Kidney (tissue), 14 donors: ENCODE results near the gene SPOUT1. TPM values are rescaled to one million over a fixed set of nuclear protein-coding genes. Genes with fewer than 3 reads are reported as not detected.

Experiments used
- DNase-seq, 5 donors: peaks; one replicate each; pipeline ENCODE4 v3.0.0-alpha.2; 2013 to 2020
- FAIRE-seq: peaks from 2 replicates; lab custom pipeline; 2012; peaks lifted over from hg19 to GRCh38; lab: Jason Lieb, UNC
- H3K27ac ChIP-seq, 2 donors: one replicate each; pipeline ENCODE4 v1.7.0; 2013; ENCODE audit warnings: low read depth in 2 of 2, low read length in 2 of 2, inconsistent platforms in 1 of 2
- H3K27me3 ChIP-seq: one replicate; pipeline ENCODE4 v1.7.1; 2013; ENCODE audit warnings: low read length, inconsistent platforms; ENCODE audit not compliant: control insufficient read depth, insufficient read depth
- H3K36me3 ChIP-seq, 3 donors: one replicate each; pipeline versions ENCODE4 v1.7.0 to v1.7.1; 2013; ENCODE audit warnings: low read length in 3 of 3, control low read depth in 1 of 3, inconsistent platforms in 1 of 3; ENCODE audit not compliant: insufficient read depth in 3 of 3, control insufficient read depth in 2 of 3
- H3K4me1 ChIP-seq, 3 donors: one replicate each; pipeline versions ENCODE4 v1.7.0 to v1.7.1; 2013; ENCODE audit warnings: low read length in 3 of 3, inconsistent platforms in 1 of 3, low read depth in 1 of 3; ENCODE audit not compliant: control insufficient read depth in 2 of 3, insufficient read depth in 2 of 3
- H3K4me3 ChIP-seq, 3 donors: one replicate each; pipeline versions ENCODE4 v1.7.0 to v1.8.1; 2013; ENCODE audit warnings: low read length in 3 of 3, control low read depth in 1 of 3, inconsistent platforms in 1 of 3
- H3K9ac ChIP-seq, 3 donors: one replicate each; pipeline versions ENCODE4 v1.7.0 to v1.7.1; 2013; ENCODE audit warnings: low read length in 3 of 3, control low read depth in 1 of 3, inconsistent platforms in 1 of 3
- H3K9me3 ChIP-seq, 3 donors: one replicate each; pipeline versions ENCODE4 v1.7.0 to v1.7.1; 2013; ENCODE audit warnings: low read length in 3 of 3, control low read depth in 1 of 3, inconsistent platforms in 1 of 3; ENCODE audit not compliant: control insufficient read depth in 2 of 3, insufficient read depth in 1 of 3
- CTCF ChIP-seq: IDR thresholded peaks from 3 replicates; pipeline ENCODE4 v1.5.1; 2012; ENCODE audit warnings: mild to moderate bottlenecking, moderate library complexity, borderline replicate concordance; ENCODE audit not compliant: insufficient read depth; ENCODE audit errors: extremely low read depth
- intact Hi-C: fragments of 100-400 bp; cut with DNase I; formaldehyde crosslinking; loops from one replicate; pipeline ENCODE4 v1.11.1; 2022
- polyA plus RNA-seq: library from polyadenylated mRNA; stranded (reverse); fragments of 350-450 nt; fragmentation: Illumina TruSeq; extraction: RNeasy Lipid Tissue Mini Kit (QIAGEN cat#74804); gene quantifications from one replicate; pipeline ENCODE4 v1.2.3, GENCODE V29; 2014; ENCODE audit warnings: low read depth, low replicate concordance; ENCODE audit not compliant: insufficient read depth
- total RNA-seq: library from RNA; stranded (reverse); fragmentation: NEBNext Ultra II Directional; extraction: Animal tissue kit (Norgen Biotek cat#: 25700); gene quantifications from one replicate; pipeline ENCODE4 v1.2.1, GENCODE V29; 2021
- donor health status: control.
- donor health status: control.
- donor health status: control.
- donor health status: control.
- donor health status: control.
- donor health status: DM: yes; HTN: yes; CAD: no.
- donor health status: Normal renal cell carcinoma (clear cell type).

Gene SPOUT1
- total and polyA plus RNA-seq, 2 donors from 2014 or later, result 42.0 to 56.8 TPM

GRCh38 chr9:128809036-128809599 lies 20.5 kb downstream of the SPOUT1 start:
- TF ChIP-seq CTCF, result no peak
- intact Hi-C loops, result no loop called here
- Histone ChIP-seq H3K4me3 (no peak overlapping the region), H3K27ac (no peak overlapping the region), H3K4me1 (no peaks in the 10 kb centered on the region), H3K9me3 (no peaks in the 10 kb centered on the region), H3K36me3 (peaks cover 0 to 35% (median 12%) of the 10 kb centered on the region in 3 donors), H3K27me3 (no peaks in the 10 kb centered on the region), H3K9ac (no peak overlapping the region)
- FAIRE-seq (no peak), DNase-seq (no peak)

GRCh38 chr9:128808543-128808942 lies 21.1 kb downstream of the SPOUT1 start:
- Histone ChIP-seq H3K36me3 (peaks cover 0 to 39% (median 18%) of the 10 kb centered on the region in 3 donors), H3K9me3 (no peaks in the 10 kb centered on the region), H3K4me1 (no peaks in the 10 kb centered on the region), H3K4me3 (no peak overlapping the region), H3K27me3 (no peaks in the 10 kb centered on the region), H3K27ac (no peak overlapping the region), H3K9ac (no peak overlapping the region)
- TF ChIP-seq CTCF, result no peak
- DNase-seq (no peak), FAIRE-seq (no peak)
- intact Hi-C loops, result no loop called here

GRCh38 chr9:128807827-128808226 lies 21.8 kb downstream of the SPOUT1 start:
- Histone ChIP-seq H3K9ac (no peak overlapping the region), H3K9me3 (no peaks in the 10 kb centered on the region), H3K36me3 (peaks cover 0 to 46% (median 23%) of the 10 kb centered on the region in 3 donors), H3K27ac (no peak overlapping the region), H3K4me1 (no peaks in the 10 kb centered on the region), H3K27me3 (no peaks in the 10 kb centered on the region), H3K4me3 (no peak overlapping the region)
- intact Hi-C loops, result no loop called here
- FAIRE-seq (no peak), DNase-seq (no peak)
- no peak for TF ChIP-seq CTCF

- no peaks in the 10 kb centered on the region for H3K9me3 ChIP-seq
- no peak for FAIRE-seq
- no peak for TF ChIP-seq CTCF
- H3K4me3 ChIP-seq, result no peak overlapping the region
- H3K27ac ChIP-seq, result no peak overlapping the region
- intact Hi-C loops, result no loop called here
- no peaks in the 10 kb centered on the region for H3K27me3 ChIP-seq
- H3K4me1 ChIP-seq, result no peaks in the 10 kb centered on the region
- H3K9ac ChIP-seq, result no peak overlapping the region
- no peak for DNase-seq
- H3K36me3 ChIP-seq, result peaks cover 3 to 53% (median 30%) of the 10 kb centered on the region in 3 donors
These were observed 23.9 kb downstream of the SPOUT1 start for GRCh38 chr9:128805661-128806060.
